Measurements from ENCODE around the gene RPLP2.

Gene RPLP2

GRCh38 chr11:797296-798092 is 12.3 kb upstream of the RPLP2 start:
- peak; percentile 87 for DNase-seq (ENCODE audit: low spot score)
- TF ChIP-seq CTCF (IDR thresholded peaks at IDR 0.05) = no peak
- Histone ChIP-seq H3K27ac (peak overlapping the region; percentile 66 to 86), H3K4me3 (peak overlapping the region; percentile 87)

GRCh38 chr11:798093-798713 is 11.6 kb upstream of the RPLP2 start, which contains the start of gene SLC25A22:
Gene SLC25A22 (minus strand): TSS chr11:798281. CDS start chr11:795006, 3,275 bp downstream.
- no peak for DNase-seq (ENCODE audit: low spot score)
- H3K27ac ChIP-seq = peak within 1 kb of the TSS; percentile 66 to 86
- TF ChIP-seq CTCF (IDR thresholded peaks at IDR 0.05) = peak; percentile 89
- H3K4me3 ChIP-seq = peak within 1 kb of the TSS; percentile 87

GRCh38 chr11:799641-800316 is 10.0 kb upstream of the RPLP2 start:
- no peak for TF ChIP-seq CTCF (IDR thresholded peaks at IDR 0.05)
- no peak for DNase-seq (ENCODE audit: low spot score)
- H3K4me3 ChIP-seq = no peak overlapping the region
- no peak overlapping the region for H3K27ac ChIP-seq

GRCh38 chr11:800473-800872 is 9.3 kb upstream of the RPLP2 start:
- no peak overlapping the region for H3K4me3 ChIP-seq

GRCh38 chr11:801097-801780 is 8.5 kb upstream of the RPLP2 start:
- H3K4me3 ChIP-seq = no peak overlapping the region
- TF ChIP-seq CTCF (IDR thresholded peaks at IDR 0.05) = no peak
- no peak for DNase-seq (ENCODE audit: low spot score)
- H3K27ac ChIP-seq = no peak overlapping the region

More at GRCh38 chr11:800473-800872, 9.3 kb upstream of the RPLP2 start:
- no peak for DNase-seq (ENCODE audit: low spot score)
- H3K27ac ChIP-seq = no peak overlapping the region
- TF ChIP-seq CTCF (IDR thresholded peaks at IDR 0.05) = no peak

GRCh38 chr11:802018-802617 is 7.6 kb upstream of the RPLP2 start:
- DNase-seq (ENCODE audit: low spot score) = no peak
- no peak for TF ChIP-seq CTCF (IDR thresholded peaks at IDR 0.05)
- Histone ChIP-seq H3K27ac (no peak overlapping the region), H3K4me3 (no peak overlapping the region)

All from coronary artery (tissue), 2 donors.